ENCODE measurements around the gene HPCAL4.

DNA sequence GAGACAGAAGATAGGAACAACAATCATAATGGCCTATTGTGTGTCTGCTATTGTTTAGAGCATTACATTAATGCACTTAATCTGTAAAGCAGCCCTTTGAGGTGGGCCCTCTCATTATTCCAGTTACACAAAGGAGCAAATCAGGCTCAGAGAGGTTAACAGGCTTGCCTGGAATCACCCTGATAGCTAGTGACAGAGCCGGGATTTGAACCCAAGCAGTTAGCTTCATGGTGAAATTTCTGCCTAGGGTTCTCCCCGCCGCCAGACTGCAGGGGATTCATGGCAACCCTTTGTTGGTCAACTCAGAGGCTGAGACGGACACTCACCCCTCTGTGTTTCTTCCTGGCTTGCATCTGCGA is 58.9 kb downstream of the HPCAL4 start:
- TF ChIP-seq, protein P1, sequence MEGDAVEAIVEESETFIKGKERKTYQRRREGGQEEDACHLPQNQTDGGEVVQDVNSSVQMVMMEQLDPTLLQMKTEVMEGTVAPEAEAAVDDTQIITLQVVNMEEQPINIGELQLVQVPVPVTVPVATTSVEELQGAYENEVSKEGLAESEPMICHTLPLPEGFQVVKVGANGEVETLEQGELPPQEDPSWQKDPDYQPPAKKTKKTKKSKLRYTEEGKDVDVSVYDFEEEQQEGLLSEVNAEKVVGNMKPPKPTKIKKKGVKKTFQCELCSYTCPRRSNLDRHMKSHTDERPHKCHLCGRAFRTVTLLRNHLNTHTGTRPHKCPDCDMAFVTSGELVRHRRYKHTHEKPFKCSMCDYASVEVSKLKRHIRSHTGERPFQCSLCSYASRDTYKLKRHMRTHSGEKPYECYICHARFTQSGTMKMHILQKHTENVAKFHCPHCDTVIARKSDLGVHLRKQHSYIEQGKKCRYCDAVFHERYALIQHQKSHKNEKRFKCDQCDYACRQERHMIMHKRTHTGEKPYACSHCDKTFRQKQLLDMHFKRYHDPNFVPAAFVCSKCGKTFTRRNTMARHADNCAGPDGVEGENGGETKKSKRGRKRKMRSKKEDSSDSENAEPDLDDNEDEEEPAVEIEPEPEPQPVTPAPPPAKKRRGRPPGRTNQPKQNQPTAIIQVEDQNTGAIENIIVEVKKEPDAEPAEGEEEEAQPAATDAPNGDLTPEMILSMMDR (IDR thresholded peaks at IDR 0.05; ENCODE audit: insufficient read depth, low read depth, low read length) = no peak
- TF ChIP-seq EZH2 (IDR thresholded peaks at IDR 0.05; ENCODE audit: insufficient read depth, low read length) = no peak

All from astrocyte (in vitro differentiated cells and primary cell).